ENCODE measurements around the gene GRID2.
"Not testable (repeated sequence)": the region's sequence is repeated elsewhere in the genome, so short reads cannot be mapped to it uniquely, and the experiment has no call there.

Gene GRID2

GRCh38 chr4:93346840-93347239 is 1043.1 kb downstream of the GRID2 start:
- no peak for DNase-seq

DNA sequence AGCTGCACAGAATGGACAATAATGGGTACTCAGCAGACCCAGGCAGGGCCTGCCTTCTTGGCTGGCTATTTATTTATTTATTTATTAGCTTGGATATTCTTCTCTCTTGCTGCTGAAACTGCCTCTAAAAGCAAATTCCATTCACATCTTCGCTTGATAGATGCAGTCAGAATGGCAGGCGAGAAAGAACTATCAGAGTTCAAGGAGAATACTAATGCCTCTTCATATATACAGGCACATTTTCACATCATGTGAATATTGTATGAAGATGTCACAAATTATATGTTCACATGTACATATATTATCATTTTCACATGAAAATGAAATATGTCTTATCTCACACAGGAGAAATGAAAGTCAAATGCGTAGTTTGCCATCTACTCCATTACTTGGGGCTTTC is 1045.1 kb downstream of the GRID2 start:
- DNase-seq: no peak

DNA sequence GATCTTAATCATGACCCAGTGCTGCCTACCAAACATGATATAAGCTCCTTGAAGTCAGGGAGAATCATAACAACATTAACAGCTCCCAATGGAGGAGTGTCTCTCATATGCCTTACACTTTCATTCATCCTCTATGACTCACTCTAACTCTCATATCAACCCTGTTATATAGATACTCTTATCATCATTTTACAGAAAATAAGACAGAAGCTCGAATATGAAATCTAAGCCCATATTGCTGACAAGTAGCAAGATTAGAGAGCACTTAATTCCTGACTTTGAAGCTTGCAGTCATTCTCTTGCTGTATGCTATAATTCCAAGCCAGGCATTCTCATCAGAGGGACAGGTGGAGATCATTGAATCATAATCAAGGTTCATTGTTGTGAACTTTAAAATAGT is 1048.1 kb downstream of the GRID2 start:
- no peak for DNase-seq

- no peak for DNase-seq
Observed at GRCh38 chr4:93355411-93355810, 1051.6 kb downstream of the GRID2 start.

GRCh38 chr4:93359586-93359985 is 1055.8 kb downstream of the GRID2 start:
- DNase-seq: no peak

DNA sequence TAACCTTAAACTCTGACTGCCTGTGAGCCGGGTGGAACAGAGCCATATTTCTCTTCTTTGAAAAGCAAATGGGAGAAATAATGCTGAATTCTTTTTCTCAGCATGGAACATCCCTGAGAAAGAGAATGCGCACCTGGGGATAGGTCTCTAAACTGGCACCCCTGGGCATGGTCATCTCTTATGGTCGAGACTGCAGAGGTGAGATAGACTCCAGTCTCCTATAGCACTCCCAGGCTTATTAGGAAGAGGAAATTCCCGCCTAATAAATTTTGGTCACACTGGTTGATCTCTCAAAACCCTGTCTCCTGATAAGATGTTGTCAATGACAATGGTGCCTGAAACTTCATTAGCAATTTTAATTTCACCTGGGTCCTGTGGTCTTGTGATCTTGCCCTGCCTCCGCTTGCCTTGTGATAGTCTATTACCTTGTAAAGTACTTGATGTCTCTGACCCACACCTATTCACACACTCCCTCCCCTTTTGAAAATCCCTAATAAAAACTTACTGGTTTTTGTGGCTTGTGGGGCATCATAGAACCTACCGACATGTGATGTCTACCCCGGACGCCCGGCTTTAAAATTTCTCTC is 1062.5 kb downstream of the GRID2 start:
- not testable (repeated sequence) for DNase-seq

DNA sequence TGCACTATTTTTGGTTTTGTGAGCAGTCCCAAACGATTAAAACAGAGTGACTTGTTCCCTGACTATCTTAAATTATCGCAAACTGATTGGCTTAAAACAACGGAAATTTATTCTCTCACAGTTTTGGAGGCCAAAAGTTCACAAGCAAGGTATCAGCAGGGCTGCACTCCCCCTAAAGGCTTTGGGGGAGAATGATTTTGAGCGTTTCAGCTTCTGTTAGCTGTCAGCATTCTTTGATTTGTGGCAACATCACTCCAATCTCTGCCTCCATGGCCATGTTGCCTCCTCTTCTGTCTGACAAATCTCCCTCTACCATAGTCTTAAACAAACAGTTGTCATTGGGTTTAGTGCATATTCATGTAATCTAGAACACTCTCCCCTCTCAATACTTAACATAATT is 1065.2 kb downstream of the GRID2 start:
- DNase-seq: no peak

DNA sequence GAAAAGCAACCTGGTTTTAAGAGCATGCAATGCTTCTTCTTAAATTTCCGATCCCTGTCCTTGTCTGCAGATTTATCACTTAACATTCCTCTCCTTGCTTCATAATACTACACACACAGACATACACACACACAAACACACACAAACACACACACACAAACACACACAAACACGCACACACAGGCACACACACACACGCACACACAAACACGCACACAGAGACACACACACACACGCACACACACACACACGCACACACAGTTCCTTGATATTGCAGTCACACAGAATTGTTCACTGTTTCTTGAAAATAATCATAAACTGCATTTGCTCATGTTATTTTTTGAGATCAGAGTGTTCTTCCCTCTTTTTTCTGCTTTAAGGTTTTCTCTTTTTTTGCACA is 1066.5 kb downstream of the GRID2 start:
- no peak for DNase-seq

- peak; percentile 22 for DNase-seq
Observed at GRCh38 chr4:93373893-93374860, 1070.4 kb downstream of the GRID2 start.

DNA sequence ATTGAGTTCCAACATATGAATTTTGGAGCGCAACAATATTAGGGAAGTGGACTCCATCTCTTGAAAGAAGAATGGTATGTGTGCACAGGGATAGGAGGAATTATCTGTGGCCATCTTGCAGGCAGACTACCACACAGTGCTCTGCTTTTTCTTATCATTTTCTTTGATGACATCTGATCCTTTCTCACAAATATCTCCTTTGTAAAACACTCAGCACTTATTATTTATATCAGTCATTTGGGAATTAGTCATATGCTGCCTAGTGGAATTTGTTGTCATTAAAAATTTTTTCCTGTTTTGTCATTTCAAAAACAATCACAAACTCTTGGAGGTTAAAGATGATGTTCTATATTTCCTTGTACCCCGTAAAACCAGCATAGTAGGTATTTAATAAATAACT is 1080.5 kb downstream of the GRID2 start:
- DNase-seq: peak; percentile 61

DNA sequence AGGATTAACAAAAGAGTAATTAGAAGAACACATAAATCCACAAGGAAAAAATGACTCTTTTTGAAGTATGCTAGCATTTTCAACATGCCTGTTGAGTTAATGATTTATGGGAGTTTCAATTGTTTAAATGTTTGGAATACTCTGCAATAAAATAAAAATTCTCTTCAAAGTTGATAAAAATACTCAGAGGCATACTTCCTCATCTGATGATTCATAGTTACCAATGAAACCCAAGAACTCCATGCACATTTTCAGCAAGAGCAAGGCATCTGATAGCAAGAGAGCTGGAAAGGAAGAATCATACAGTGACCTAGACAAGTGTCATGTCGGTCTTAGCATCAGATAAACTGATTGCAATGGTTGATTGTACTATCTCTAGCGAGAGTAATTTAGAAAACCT is 1081.1 kb downstream of the GRID2 start:
- DNase-seq: peak; percentile 82

GRCh38 chr4:93394545-93395081 is 1090.8 kb downstream of the GRID2 start:
- peak; percentile 73 for DNase-seq

- peak; percentile 69 for DNase-seq
Observed at GRCh38 chr4:93396272-93396671, 1092.5 kb downstream of the GRID2 start.

DNA sequence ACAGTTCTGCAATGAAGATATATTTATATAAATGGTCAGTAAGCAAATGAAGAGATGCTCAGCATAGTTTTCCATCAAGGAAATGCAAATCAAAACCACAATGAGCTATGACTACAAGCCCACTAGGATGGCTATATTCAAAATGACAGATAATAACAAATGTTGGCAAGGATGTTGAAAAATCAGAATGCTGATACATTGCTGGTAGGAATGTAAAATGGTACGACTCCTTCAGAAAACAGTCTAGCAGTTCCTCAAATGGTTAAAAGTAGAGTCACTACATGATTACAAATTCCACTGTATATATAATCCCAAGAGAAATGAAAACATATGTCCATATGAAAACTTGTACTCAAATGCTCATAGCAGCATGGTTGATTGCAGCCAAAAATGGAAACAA is 1099.8 kb downstream of the GRID2 start:
- peak; percentile 48 for DNase-seq

DNA sequence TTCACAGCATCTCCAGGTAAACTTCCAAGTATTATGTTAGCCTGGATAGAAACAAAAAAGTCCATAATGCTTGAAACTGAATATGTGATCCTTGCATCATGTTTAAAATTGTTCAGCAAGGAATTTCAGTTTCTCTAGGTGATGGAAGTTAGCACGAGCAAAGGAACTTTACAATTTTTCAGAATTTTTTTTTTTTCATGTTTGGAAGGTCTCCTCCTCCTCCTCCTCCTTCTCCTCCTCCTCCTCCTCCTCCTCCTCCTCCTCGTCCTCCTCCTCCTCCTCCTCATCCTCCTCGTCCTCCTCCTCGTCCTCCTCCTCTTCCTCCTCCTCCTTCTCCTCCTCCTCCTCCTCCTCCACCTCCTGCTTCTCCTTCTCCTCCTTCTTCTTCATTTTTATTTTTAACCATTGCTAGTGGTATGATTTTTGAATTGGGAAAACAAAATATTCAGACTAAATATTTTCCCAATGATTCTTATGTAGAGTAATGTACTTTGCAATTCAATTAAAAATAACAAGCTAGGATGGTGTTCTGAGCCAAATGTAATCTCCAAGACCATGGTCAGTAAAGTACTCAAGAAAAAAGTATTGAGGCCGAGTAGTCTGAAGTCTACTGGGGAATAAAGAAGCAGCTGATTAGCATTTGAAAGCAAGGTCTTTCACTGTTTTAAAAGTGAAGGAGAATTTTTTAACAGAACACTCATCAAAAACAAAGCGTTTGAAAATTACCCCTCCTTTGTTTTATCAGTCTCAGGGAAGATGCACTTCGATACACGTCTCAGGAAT is 1103.9 kb downstream of the GRID2 start:
- DNase-seq: no peak

GRCh38 chr4:93409035-93409434 is 1105.3 kb downstream of the GRID2 start:
- no peak for DNase-seq

- DNase-seq: no peak
Observed at GRCh38 chr4:93414041-93414550, 1110.3 kb downstream of the GRID2 start.

- peak; percentile 20 for DNase-seq
Observed at GRCh38 chr4:93416344-93417128, 1112.8 kb downstream of the GRID2 start.

- no peak for DNase-seq
Observed at GRCh38 chr4:93431371-93431770, 1127.6 kb downstream of the GRID2 start.

DNA sequence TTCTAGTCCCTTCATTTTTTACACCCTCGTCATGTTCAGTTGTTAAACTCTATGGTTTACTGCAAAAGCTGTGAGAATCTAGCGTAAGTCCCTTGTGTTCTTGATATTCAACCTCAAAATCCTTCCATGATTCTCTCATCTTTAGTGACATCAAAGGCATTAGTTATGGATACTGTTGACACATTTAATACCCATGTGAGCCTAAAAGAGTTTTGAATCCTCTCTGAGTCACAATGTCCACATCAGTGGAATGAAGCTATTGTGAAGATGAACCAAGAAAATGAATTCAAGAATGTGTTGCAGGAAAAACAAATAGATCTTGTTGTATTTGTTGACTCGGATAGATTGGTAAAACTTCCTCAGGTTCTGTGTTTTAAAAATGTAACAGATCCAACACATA is 1130.1 kb downstream of the GRID2 start:
- no peak for DNase-seq

DNA sequence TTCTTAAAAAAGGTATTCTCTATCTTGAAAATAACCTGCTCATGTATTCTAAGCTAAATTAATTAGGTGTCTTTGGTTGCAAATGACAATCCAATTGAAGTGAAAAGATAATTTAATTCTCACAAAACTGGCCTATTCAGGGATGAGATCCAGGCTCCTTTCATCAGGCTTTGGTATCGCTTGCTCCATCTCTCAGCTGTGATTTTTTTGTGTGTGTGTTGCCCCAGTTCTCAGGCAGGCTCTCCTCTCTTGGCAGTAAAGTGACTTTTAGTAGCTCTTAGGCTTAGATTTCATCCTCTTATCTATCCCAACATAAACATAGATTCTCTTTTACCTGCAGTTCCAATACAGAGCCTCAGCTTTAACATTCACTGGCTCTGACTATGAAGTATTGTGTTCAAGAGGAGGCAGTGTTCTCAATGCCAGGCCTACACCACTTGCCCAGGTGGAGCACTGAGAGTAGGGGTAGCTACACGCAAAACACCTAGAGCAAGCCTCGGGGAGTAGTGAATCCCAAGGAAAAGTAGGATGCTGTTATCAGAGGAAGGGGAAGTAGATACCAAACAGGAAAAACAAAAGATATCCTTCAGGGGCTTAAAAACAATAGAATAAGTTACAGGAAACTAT is 1132.3 kb downstream of the GRID2 start:
- DNase-seq: no peak

- DNase-seq: no peak
Observed at GRCh38 chr4:93437991-93438390, 1134.2 kb downstream of the GRID2 start.

Data from fibroblast of skin of right quadriceps (primary cell).